GM20431 (cell line): ENCODE data around the gene SPNS2.

ENCODE experiments used
- in situ Hi-C: fragments of 300-500 bp; cut with MseI, MboI; formaldehyde crosslinking; loops from one replicate; pipeline ENCODE4 v1.15.0; 2020; ENCODE audit warnings: low sequenced_read_pairs; ENCODE audit not compliant: unreplicated experiment

The SPNS2 gene

DNA sequence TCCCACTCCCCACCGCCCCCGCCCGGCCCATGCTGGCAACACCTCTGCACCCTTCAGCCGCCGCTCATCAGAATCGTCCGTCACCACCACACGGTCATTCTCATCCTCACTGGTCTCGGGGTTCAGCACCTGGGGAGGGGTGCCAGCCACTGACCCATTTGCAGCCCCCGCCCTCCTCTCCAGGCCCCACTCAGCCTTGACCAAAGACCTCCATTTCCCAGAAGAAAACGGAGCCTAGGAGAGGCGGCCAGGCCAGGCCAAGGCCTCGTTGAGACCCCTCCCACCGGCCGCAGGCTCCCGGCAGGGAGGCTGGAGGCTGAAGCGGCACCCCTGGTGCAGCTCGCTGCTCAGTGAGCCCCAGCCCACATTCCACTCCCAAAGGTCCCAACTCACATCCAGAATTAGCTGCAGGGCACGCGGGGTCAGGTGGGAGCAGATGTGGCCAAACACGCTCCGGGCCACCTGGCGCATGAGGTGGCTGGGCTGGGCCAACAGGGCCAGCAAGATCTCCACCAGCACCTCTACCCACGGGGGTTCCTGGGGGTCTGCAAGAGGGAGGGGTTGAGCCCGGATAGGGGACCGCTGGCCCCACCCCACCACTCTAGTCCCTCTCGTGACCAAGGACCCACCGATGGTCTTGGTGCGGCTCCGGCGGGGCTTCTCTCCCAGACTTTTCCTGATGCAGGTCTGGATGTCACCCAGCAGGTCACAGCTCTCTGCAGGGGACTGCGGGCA lies 46.7 kb downstream of the SPNS2 start:
- in situ Hi-C loops, result no loop called here

- in situ Hi-C loops, result no loop called here
These were observed 48.6 kb downstream of the SPNS2 start for GRCh38 chr17:4547118-4547906.

- in situ Hi-C loops, result no loop called here
These were observed 49.4 kb downstream of the SPNS2 start for GRCh38 chr17:4548061-4548461.

- in situ Hi-C loops, result no loop called here
These were observed 50.2 kb downstream of the SPNS2 start for GRCh38 chr17:4548721-4549531.

DNA sequence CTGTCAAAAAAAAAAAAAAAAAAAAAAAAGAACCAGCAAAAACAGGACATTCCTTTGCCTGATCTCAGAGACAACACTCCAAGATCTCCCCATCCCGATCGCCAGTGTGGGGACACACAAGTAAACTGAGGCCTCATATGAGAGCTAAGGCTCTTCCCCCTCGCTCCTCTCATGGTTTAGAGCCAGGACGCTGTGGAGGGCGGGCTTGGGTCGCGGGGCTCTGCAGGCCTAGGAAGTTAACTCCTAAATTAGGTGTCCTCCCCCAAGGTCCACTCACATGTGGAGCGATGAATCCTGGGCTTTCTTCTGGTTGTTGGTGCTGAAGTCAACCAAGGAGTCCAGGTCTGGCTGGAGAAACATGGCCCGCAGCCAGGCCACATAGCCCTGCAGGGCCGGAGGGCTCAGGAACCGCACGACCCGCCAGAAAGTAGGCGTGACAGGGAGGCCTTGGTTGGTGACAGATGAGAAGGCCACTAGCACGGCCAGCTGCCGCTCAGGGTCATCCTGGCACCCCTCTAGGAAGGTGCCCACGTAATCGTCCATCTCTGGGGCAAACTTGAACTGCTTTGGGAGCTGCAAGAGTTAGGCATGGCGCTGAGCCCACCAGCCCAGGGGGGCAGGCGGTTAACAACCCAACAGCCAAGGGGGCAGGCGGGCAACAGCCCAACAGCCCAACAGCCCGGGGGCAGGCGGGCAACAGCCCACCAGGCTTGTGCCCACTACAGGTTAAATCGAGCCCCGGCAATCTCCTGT lies 51.3 kb downstream of the SPNS2 start:
- in situ Hi-C loops, result no loop called here

DNA sequence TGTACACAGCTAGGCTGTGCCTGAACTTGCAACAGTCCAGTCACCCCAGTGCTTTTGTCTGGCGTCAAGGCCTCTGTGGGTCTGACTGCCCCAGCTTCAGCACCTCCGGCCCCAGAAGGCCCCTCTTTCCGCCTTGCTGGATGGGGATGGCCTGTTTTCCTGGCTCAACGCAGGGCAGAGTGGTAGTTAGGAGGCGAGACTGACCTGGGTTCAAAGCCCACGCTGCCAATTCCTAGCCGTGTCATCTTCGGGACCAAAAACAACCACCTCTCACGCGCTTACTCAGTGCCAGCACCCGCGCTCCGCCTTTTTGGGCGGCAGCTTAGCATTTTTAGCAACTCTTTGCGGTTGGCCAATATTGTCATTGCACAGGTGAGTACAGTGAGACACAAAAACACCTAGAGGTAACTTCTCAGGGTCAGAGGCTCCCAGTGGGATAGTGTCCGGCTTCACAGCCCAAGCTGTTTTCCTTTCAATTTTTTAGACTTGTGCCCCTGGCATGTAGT lies 51.9 kb downstream of the SPNS2 start:
- in situ Hi-C loops, result no loop called here

- in situ Hi-C loops, result no loop called here
These were observed 52.5 kb downstream of the SPNS2 start for GRCh38 chr17:4551141-4551540.

GRCh38 chr17:4551796-4552525 lies 53.3 kb downstream of the SPNS2 start:
- in situ Hi-C loops, result no loop called here

GRCh38 chr17:4553669-4554068 lies 55.0 kb downstream of the SPNS2 start:
- in situ Hi-C loops, result no loop called here

- in situ Hi-C loops, result no loop called here
These were observed 55.8 kb downstream of the SPNS2 start for GRCh38 chr17:4554441-4554996.

DNA sequence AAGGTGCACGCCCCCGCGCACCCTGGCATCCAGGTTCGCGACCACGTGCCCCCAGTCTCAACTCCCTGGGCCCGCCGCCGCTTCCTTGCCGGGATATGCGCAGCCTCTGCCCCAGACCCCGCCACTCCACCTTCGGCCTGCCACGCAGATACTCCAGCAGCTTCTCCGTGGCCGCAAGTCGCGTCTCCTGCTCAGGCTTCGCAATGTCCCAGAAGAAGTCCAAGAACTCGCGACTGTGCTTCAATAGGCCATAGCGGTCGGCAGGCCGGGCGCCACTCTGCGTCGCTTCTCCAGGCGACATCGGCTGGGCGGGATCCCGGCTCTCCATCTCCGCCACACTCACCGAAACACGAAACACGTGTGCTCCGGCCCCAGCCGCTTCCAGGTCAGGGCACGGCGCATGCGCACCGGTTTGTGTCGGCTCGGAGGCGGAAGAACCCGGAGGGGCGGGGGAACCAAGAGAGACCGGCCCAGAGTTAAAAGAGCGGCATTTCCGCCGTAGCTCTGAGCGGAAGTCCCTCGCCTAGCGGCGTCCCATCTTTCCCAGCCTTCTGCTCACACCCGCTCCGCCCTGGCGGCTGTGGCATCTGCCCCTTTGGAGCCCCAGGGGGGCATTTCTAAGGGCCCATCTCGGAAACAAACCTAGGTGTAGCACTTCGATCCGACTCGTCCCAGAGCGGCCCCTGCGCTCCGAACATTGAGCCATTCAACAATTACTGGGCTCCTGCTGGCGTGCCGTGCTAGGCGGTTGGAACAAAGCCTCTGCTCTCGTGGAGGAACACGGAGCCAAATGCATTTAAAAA lies 56.5 kb downstream of the SPNS2 start, which contains the start of gene MYBBP1A:
Gene MYBBP1A, minus strand, starts transcription at position 388 of the 803 bp plus-strand sequence. Its CDS starts 60 bp downstream, at position 328.
- in situ Hi-C loops, result no loop called here

DNA sequence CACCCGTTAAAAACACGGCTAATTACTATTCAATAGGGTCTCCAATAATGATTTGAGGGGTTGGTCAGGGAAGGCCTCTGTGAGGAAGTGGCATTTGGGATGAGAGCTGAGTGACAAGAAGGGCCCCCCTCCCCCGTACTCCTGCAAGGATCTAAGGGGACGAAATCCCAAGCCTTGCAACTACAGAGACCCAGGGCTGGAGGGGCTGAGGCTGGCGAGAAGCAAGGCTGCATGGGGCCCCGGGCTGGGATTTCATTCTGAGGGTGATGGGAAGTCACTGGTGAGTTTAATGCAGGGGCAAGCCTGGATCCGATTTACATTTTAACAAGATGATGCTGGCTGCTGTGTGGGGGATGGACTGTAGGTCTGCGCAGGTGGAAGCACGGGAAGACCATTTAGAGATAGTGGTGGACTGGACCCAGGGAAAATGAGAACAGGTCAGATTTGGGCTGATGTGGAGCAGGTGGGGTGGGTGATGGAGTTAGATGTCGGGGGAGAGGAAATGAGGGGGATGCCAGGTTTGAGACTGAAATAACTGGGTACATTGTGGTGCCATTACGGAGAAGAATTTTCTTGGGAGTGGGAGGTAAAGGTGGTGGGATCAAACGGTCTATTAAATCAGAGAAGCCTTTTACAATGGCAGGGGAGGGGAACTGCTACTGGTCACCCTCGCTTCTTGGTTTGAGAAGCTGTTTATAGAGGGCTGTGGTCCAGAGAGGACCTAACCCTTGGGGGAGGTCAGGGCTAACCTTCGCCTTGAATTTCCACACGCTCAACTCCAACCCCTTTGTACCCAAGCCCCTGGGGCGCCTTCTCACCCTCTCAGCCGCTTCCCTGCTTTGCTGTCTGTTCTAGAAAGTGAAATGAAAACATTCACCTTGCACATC lies 57.4 kb downstream of the SPNS2 start:
- in situ Hi-C loops, result no loop called here

GRCh38 chr17:4556996-4557395 lies 58.3 kb downstream of the SPNS2 start:
- in situ Hi-C loops, result no loop called here

GRCh38 chr17:4557626-4558346 lies 59.1 kb downstream of the SPNS2 start:
- in situ Hi-C loops, result no loop called here

GRCh38 chr17:4558347-4558971 lies 59.8 kb downstream of the SPNS2 start:
- in situ Hi-C loops, result no loop called here
